Sigmoid colon (tissue), 4 donors: ENCODE results near the gene BZW2.

Experiments
- CTCF ChIP-seq, 4 experiments: fragments of 450-650 bp in 3 of 4; fragments of 200-600 bp in 1 of 4; IDR thresholded peaks; one replicate each; pipeline ENCODE4 v1.5.1; 2016 to 2019; ENCODE audit warnings: antibody characterized with exemption in 4 of 4, mild to moderate bottlenecking in 3 of 4, moderate library complexity in 2 of 4
- EP300 ChIP-seq, 4 donors: sonication (generic); formaldehyde crosslinking; IDR thresholded peaks; one replicate each; pipeline ENCODE4 v1.6.1; 2017; ENCODE audit warnings: antibody characterized with exemption in 4 of 4
- POLR2A ChIP-seq, 2 donors: fragments of 450-650 bp; IDR thresholded peaks; one replicate each; pipeline ENCODE4 v1.6.1; 2016; ENCODE audit warnings: antibody characterized with exemption in 2 of 2, mild to moderate bottlenecking in 2 of 2, moderate library complexity in 2 of 2
- POLR2AphosphoS5 ChIP-seq, 4 donors: sonication (generic); formaldehyde crosslinking; IDR thresholded peaks; one replicate each; pipeline ENCODE4 v1.6.1; 2017; ENCODE audit warnings: antibody characterized with exemption in 4 of 4

- TF ChIP-seq CTCF (IDR thresholded peaks at IDR 0.05) (no peak), EP300 (IDR thresholded peaks at IDR 0.05) (no peak), POLR2AphosphoS5 (IDR thresholded peaks at IDR 0.05) (no peak), POLR2A (IDR thresholded peaks at IDR 0.05) (no peak)
These were observed 36.0 kb upstream of the BZW2 start for GRCh38 chr7:16609842-16610450.
